Cortex of kidney (tissue), 1 donor: Measurements from ENCODE around the gene GLCE.
"Not testable (repeated sequence)": the region's sequence is repeated elsewhere in the genome, so short reads cannot be mapped to it uniquely, and the experiment has no call there.

Experiments used
- DNase-seq: peaks from one replicate; lab custom pipeline; 2025; lab: John Stamatoyannopoulos, UW

The GLCE gene

DNA sequence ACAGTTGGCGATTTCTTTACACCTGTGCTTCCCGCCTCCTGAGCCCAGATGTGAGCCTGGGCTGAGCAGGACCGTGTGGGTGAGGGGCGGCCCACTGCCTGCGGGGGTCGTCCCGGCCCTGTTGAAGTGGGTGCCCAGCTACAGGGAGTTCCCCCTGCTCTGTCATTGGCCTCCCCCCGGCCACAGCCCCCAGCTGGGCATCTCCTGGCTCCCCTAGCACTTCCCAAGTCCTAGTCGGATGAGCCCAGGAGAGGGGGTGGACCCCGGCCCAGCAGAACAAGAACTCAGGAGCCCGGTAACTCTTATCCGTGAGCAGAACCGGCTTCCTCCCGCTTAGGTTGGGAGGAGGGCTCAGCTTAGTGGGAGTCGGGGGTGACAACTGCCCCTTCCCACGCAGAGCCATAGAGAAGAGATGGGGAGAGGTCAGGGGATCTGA, 139.0 kb downstream of the GLCE start:
- no peak for DNase-seq

DNA sequence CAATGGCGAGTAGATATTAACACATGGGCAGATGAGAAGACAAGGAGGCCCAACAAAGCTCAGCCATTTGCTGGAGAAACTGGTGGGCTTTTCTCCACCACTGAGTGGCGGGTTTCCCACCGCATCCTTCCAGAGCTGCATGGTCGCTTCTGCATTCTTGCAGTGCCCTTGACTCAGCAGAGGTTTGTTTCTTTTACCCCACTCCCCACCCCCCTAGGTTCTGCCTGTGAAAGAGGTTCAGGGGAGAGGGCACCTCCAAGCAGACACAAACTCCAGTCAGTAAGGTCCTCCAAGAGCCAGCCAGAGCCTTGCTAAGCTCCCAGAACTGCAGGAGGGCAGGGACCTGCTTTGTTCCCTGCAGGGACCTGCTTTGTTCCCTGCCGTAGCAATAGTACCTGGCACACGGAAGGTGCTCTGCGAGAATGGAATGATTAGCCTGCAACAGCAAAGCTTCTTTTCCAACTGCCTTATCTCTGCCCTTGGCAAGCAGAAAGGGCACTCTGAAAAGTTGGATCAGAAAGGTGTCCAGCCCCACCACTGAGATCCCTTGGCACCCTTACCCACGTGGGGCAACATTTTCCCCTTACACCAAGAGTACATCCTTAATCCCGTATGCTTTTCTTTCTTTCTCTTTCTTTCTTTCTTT, 139.6 kb downstream of the GLCE start:
- no peak for DNase-seq

DNA sequence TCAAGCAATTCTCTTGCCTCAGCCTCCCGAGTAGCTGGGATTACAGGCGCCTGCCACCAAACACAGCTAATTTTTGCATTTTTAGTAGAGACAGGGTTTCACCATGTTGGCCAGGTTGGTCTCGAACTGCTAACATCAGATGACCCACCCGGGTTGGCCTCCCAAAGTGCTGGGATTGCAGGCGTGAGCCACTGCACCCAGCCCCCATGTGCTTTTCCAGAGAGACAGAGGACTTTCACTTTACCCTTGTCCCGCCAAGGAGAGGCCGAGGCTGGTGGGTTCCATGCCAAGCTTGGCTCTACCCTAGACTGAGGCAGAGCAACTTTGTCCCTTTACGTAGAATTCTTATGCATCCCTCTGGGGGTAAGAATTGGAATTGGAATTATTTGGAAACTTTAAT, 140.7 kb downstream of the GLCE start:
- not testable (repeated sequence) for DNase-seq

GRCh38 chr15:69302087-69302486, 141.7 kb downstream of the GLCE start:
- not testable (repeated sequence) for DNase-seq

- DNase-seq = no peak
Measured at GRCh38 chr15:69302929-69303328, 142.5 kb downstream of the GLCE start.

GRCh38 chr15:69303337-69304181, 143.1 kb downstream of the GLCE start:
- no peak for DNase-seq

- no peak for DNase-seq
Measured at GRCh38 chr15:69304182-69304545, 143.7 kb downstream of the GLCE start.

- peak; percentile 16 for DNase-seq
Measured at GRCh38 chr15:69305204-69305931, 144.9 kb downstream of the GLCE start.

GRCh38 chr15:69305933-69306568, 145.6 kb downstream of the GLCE start:
- DNase-seq = no peak

DNA sequence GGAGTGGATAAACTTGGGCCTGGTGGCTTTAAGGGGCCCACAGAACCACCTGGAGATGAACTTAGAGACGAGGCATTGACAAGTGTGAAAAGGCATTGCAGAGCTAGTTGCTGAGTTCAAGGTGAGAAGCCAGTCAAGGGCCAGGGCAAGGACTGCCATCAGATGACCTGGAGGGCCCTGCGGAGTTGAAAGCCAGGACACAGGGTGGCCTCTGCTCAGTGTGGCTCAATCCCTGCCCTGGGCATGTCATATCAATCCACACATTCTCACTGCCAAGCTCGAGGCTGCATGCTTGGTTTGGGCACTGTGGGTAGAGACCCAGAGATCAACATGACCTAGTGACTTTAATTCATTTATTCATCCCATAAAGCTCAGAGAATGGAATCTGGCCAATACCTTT, 147.5 kb downstream of the GLCE start:
- no peak for DNase-seq

GRCh38 chr15:69308949-69309348, 148.5 kb downstream of the GLCE start:
- no peak for DNase-seq

DNA sequence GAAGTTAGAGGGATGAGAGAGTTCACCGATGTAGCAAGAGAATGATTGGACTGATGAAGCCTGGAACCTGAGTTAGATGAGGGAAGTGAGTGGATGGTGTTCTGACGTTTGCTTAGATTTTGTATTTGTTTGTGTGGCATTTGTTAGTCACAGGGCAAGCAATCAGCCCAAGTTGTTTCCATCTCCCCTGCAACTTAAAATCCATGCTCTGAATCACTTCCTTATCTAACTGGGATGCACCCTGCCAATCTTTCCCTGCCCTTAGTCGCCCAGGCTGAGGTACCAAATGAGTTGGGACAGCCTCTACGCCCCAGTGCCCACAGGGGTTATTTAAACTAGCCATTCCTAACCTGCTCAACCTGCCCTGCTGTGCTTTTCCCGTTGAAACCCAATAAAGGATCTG, 150.9 kb downstream of the GLCE start:
- DNase-seq = no peak

DNA sequence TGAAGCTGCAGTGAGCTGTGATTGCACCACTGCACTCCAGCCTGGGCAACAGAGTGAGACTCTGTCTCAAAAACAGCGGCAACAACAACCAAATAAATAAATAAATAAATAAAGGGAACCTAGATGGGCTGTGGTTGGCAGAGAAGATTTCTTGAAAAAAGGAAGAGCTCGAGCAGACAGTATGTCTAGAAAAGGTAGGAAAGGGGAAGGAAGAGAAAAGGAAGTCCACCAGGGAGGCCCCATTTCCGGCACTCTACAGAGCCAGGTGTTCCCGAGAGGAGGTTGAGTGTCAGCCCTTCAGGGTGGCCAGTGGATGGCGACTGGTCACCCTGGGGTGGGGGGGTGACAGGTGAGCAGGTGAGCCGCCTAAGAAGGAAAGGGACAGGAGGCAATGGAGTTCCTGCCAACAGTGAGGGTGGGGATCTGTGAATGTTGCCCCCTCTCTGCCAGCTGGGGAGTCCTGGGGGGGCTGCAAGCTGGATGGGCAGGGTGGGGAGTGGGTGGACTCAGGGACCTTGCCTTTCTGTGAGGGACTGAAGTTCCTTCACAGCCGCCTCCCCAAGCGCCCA, 153.1 kb downstream of the GLCE start:
- DNase-seq = no peak

DNA sequence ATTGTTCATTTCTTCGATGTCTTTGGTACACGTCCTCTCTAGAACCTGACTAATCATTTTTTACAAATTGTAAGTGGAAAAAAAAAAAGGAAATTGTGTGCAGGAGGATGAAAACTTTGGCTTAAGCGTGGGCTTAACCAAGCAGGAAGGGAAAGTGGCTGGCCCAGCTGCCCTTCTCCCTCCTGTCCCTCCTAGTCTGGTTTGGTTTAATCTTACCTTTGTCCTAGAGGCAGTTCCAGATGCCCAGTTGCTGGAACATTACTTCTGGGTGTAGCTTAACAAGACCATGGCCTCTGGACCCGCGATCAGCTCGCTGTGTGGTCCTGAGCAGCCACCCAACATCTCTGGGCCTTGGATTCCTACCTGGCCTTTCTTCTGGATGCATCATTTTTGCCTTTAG, 153.7 kb downstream of the GLCE start:
- DNase-seq = no peak

GRCh38 chr15:69314736-69315135, 154.3 kb downstream of the GLCE start:
- DNase-seq = no peak

DNA sequence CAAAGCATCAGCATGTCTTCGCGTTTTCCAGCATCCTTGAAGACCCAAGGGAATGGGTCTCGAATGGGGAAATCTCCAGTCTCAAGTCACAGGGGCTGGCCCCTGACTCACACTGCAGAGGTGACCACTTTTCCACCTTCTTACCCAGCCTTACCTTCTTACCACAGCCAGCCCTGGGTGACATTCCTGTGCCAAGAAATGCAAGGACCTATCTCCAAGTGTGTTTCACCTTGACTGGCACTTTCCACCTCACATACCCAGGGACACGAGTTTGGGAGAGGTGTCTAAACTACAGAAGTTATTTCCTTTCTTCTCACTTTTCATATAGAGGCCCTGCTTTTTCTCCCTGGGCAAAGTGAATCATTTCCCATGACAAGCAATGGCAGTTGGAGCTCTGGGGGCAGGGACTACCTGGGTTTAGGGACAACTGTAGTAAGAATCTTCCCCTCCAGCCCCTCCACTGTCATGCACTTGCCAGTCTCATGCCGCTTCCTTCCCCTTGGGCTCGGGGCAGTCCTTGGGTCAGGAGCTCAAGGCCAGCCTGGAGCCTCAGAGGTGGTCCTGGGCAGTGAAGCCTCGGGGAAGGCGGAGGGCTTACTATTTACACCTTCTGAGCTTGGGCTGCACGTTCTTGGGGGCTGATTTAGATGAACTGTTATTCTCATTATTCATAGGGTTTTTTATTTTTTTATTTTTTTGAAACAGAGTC, 155.1 kb downstream of the GLCE start:
- no peak for DNase-seq

GRCh38 chr15:69316291-69316690, 155.9 kb downstream of the GLCE start:
- no peak for DNase-seq

GRCh38 chr15:69317392-69317841, 157.0 kb downstream of the GLCE start:
- DNase-seq = no peak

DNA sequence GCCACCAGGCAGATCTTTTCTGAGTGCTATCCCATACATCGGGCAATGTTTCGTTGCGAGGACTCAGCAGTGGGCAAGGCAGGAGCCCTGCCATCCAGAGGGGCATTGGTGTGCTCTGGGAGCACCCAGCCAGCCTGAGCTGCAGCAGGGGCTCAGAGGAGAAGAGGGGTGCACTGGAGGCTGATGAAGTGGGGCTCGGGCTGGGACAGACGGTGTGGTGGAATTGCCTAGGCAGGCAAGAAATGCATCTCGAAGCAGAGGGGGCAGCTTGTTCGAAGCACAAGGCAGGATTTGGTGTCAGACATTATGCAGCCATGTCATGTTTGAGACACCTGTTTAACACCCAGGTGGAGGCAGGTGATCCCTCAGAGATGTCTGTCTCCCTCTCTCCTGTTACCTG, 157.6 kb downstream of the GLCE start:
- no peak for DNase-seq

GRCh38 chr15:69319384-69320375, 159.2 kb downstream of the GLCE start:
- DNase-seq = no peak
